Measurements from ENCODE around the gene ZHX3. TPM values are rescaled to one million over a fixed set of nuclear protein-coding genes. Genes with fewer than 3 reads are reported as not detected.

Gene ZHX3
- total RNA-seq, 1 donor from 2014 or later: 34.6 TPM

GRCh38 chr20:41277049-41277448, 40.5 kb downstream of the ZHX3 start:
- TF ChIP-seq CTCF (IDR thresholded peaks at IDR 0.05; ENCODE audit: borderline replicate concordance): no peak
- Histone ChIP-seq H3K4me1 (peaks cover 65% of the 10 kb centered on the region), H3K27me3 (ENCODE audit: low read depth) (no peaks in the 10 kb centered on the region), H3K36me3 (no peaks in the 10 kb centered on the region), H3K9me3 (replicated peaks) (no peaks in the 10 kb centered on the region), H3K4me3 (no peak overlapping the region), H3K27ac (replicated peaks) (peak overlapping the region; percentile 78)
- intact Hi-C loops (cut with micrococcal nuclease): no loop called here
- DNase-seq: no peak

GRCh38 chr20:41276317-41276751, 41.2 kb downstream of the ZHX3 start:
- Histone ChIP-seq H3K4me3 (peak overlapping the region; percentile 36), H3K9me3 (replicated peaks) (no peaks in the 10 kb centered on the region), H3K4me1 (peaks cover 73% of the 10 kb centered on the region), H3K27ac (replicated peaks) (peak overlapping the region; percentile 78), H3K36me3 (no peaks in the 10 kb centered on the region), H3K27me3 (ENCODE audit: low read depth) (no peaks in the 10 kb centered on the region)
- DNase-seq: no peak
- TF ChIP-seq CTCF (IDR thresholded peaks at IDR 0.05; ENCODE audit: borderline replicate concordance): no peak
- intact Hi-C loops (cut with micrococcal nuclease): no loop called here

GRCh38 chr20:41275301-41275731, 42.2 kb downstream of the ZHX3 start:
- peaks cover 74% of the 10 kb centered on the region for H3K4me1 ChIP-seq
- H3K9me3 ChIP-seq (replicated peaks): no peaks in the 10 kb centered on the region
- H3K4me3 ChIP-seq: no peak overlapping the region
- intact Hi-C loops (cut with micrococcal nuclease): no loop called here
- no peaks in the 10 kb centered on the region for H3K36me3 ChIP-seq
- peak overlapping the region; percentile 78 for H3K27ac ChIP-seq (replicated peaks)
- H3K27me3 ChIP-seq (ENCODE audit: low read depth): no peaks in the 10 kb centered on the region
- no peak for TF ChIP-seq CTCF (IDR thresholded peaks at IDR 0.05; ENCODE audit: borderline replicate concordance)
- no peak for DNase-seq

- no peak for TF ChIP-seq CTCF (IDR thresholded peaks at IDR 0.05; ENCODE audit: borderline replicate concordance)
- Histone ChIP-seq H3K27me3 (ENCODE audit: low read depth) (no peaks in the 10 kb centered on the region), H3K36me3 (no peaks in the 10 kb centered on the region), H3K27ac (replicated peaks) (peak overlapping the region; percentile 78), H3K4me3 (peak overlapping the region; percentile 9), H3K4me1 (peaks cover 66% of the 10 kb centered on the region), H3K9me3 (replicated peaks) (no peaks in the 10 kb centered on the region)
- no peak for DNase-seq
- intact Hi-C loops (cut with micrococcal nuclease): no loop called here
Observed at GRCh38 chr20:41274152-41274551, 43.4 kb downstream of the ZHX3 start.

GRCh38 chr20:41273445-41273844, 44.1 kb downstream of the ZHX3 start:
- intact Hi-C loops (cut with micrococcal nuclease): no loop called here
- no peak for DNase-seq
- no peak overlapping the region for H3K4me3 ChIP-seq
- TF ChIP-seq CTCF (IDR thresholded peaks at IDR 0.05; ENCODE audit: borderline replicate concordance): no peak
- H3K36me3 ChIP-seq: peaks cover 2% of the 10 kb centered on the region
- no peaks in the 10 kb centered on the region for H3K9me3 ChIP-seq (replicated peaks)
- H3K27me3 ChIP-seq (ENCODE audit: low read depth): no peaks in the 10 kb centered on the region
- H3K4me1 ChIP-seq: peaks cover 66% of the 10 kb centered on the region
- H3K27ac ChIP-seq (replicated peaks): peak overlapping the region; percentile 78

Measured in left ventricle myocardium inferior (tissue), 1 donor.